GM19455 (cell line): Measurements from ENCODE around the gene LRSAM1.

Experiments used
- ATAC-seq: cut with Tn5 transposase; IDR thresholded peaks from one replicate; pipeline ENCODE4 v1.9.1; 2021; ENCODE audit not compliant: unreplicated experiment

LRSAM1 gene

GRCh38 chr9:127494304-127494702 lies 43.0 kb downstream of the LRSAM1 start:
- no peak for ATAC-seq

GRCh38 chr9:127495884-127496555 lies 44.7 kb downstream of the LRSAM1 start:
- no peak for ATAC-seq

GRCh38 chr9:127496974-127497373 lies 45.7 kb downstream of the LRSAM1 start:
- ATAC-seq, result no peak

GRCh38 chr9:127497656-127498290 lies 46.5 kb downstream of the LRSAM1 start:
- no peak for ATAC-seq

GRCh38 chr9:127498298-127498697 lies 47.0 kb downstream of the LRSAM1 start:
- ATAC-seq, result no peak

- ATAC-seq, result no peak
Observed at GRCh38 chr9:127500399-127500798, 49.1 kb downstream of the LRSAM1 start.

GRCh38 chr9:127500862-127501261 lies 49.6 kb downstream of the LRSAM1 start:
- no peak for ATAC-seq

- ATAC-seq, result no peak
Observed at GRCh38 chr9:127501821-127502343, 50.6 kb downstream of the LRSAM1 start.

- ATAC-seq, result no peak
Observed at GRCh38 chr9:127502706-127503378, 51.5 kb downstream of the LRSAM1 start.

- no peak for ATAC-seq
Observed at GRCh38 chr9:127503379-127503921, 52.1 kb downstream of the LRSAM1 start.

GRCh38 chr9:127503947-127504886 lies 52.9 kb downstream of the LRSAM1 start:
- ATAC-seq, result no peak

- ATAC-seq, result no peak
Observed at GRCh38 chr9:127504887-127505251, 53.6 kb downstream of the LRSAM1 start.

- ATAC-seq, result no peak
Observed at GRCh38 chr9:127505396-127506116, 54.2 kb downstream of the LRSAM1 start.

GRCh38 chr9:127506117-127506813 lies 55.0 kb downstream of the LRSAM1 start:
- no peak for ATAC-seq

GRCh38 chr9:127506814-127507750 lies 55.8 kb downstream of the LRSAM1 start:
- no peak for ATAC-seq

GRCh38 chr9:127507751-127508648 lies 56.7 kb downstream of the LRSAM1 start:
- ATAC-seq, result no peak

- no peak for ATAC-seq
Observed at GRCh38 chr9:127508901-127509260, 57.6 kb downstream of the LRSAM1 start.
